Measurements from ENCODE around the gene HS6ST1.

- TF ChIP-seq CTCF (IDR thresholded peaks at IDR 0.05) (no peak), EP300 (IDR thresholded peaks at IDR 0.05) (no peak), POLR2AphosphoS5 (IDR thresholded peaks at IDR 0.05) (no peak)
Measured at GRCh38 chr2:128302011-128302743, 16.5 kb downstream of the HS6ST1 start.

Measured in gastroesophageal sphincter (tissue), 3 donors.